COR-L47 (cell line): ENCODE measurements around the gene TMCO1.
A peak's percentile ranks its signal among the peaks of the same experiment; 100 is the strongest.
"Not testable (repeated sequence)": the region's sequence is repeated elsewhere in the genome, so short reads cannot be mapped to it uniquely, and the experiment has no call there.

Experiments used
- DNase-seq: peaks from one replicate; lab custom pipeline; 2025; lab: John Stamatoyannopoulos, UW

Gene TMCO1

GRCh38 chr1:165768513-165769394, at the start of gene TMCO1:
TSS of gene TMCO1 (minus strand) at chr1:165768868. CDS start at chr1:165768751, 117 bp downstream.
- DNase-seq = peak; percentile 97

- no peak for DNase-seq
Measured at GRCh38 chr1:165816826-165817497, 48.3 kb upstream of the TMCO1 start.

GRCh38 chr1:165816157-165816556, 47.5 kb upstream of the TMCO1 start:
- DNase-seq = no peak

GRCh38 chr1:165815725-165816124, 47.1 kb upstream of the TMCO1 start:
- DNase-seq = no peak

- DNase-seq = no peak
Measured at GRCh38 chr1:165807613-165808012, 38.9 kb upstream of the TMCO1 start.

GRCh38 chr1:165804513-165804912, 35.8 kb upstream of the TMCO1 start:
- DNase-seq = not testable (repeated sequence)

- DNase-seq = no peak
Measured at GRCh38 chr1:165799387-165799786, 30.7 kb upstream of the TMCO1 start.

- DNase-seq = no peak
Measured at GRCh38 chr1:165795894-165796293, 27.2 kb upstream of the TMCO1 start.

- DNase-seq = no peak
Measured at GRCh38 chr1:165793951-165794350, 25.3 kb upstream of the TMCO1 start.

- no peak for DNase-seq
Measured at GRCh38 chr1:165787741-165788140, 19.1 kb upstream of the TMCO1 start.

- DNase-seq = not testable (repeated sequence)
Measured at GRCh38 chr1:165783519-165783918, 14.9 kb upstream of the TMCO1 start.

- DNase-seq = not testable (repeated sequence)
Measured at GRCh38 chr1:165778197-165778596, 9.5 kb upstream of the TMCO1 start.

GRCh38 chr1:165773324-165773965, 4.8 kb upstream of the TMCO1 start:
- no peak for DNase-seq

- DNase-seq = no peak
Measured at GRCh38 chr1:165772739-165773138, 4.1 kb upstream of the TMCO1 start.

- no peak for DNase-seq
Measured at GRCh38 chr1:165764277-165764676, 4.4 kb downstream of the TMCO1 start.

- no peak for DNase-seq
Measured at GRCh38 chr1:165763442-165763841, 5.2 kb downstream of the TMCO1 start.

GRCh38 chr1:165762725-165763124, 5.9 kb downstream of the TMCO1 start:
- no peak for DNase-seq

- DNase-seq = no peak
Measured at GRCh38 chr1:165759095-165759494, 9.6 kb downstream of the TMCO1 start.

- no peak for DNase-seq
Measured at GRCh38 chr1:165755393-165756010, 13.2 kb downstream of the TMCO1 start.

GRCh38 chr1:165753934-165754333, 14.7 kb downstream of the TMCO1 start:
- no peak for DNase-seq

GRCh38 chr1:165748550-165748949, 20.1 kb downstream of the TMCO1 start:
- no peak for DNase-seq
